H4 (cell line): ENCODE results near the gene CMSS1. TPM values are rescaled to one million over a fixed set of nuclear protein-coding genes. Genes with fewer than 3 reads are reported as not detected.

ENCODE experiments used
- DNase-seq: peaks from one replicate; pipeline ENCODE4 v3.0.0-alpha.2; 2015; ENCODE audit warnings: low spot score
- total RNA-seq: library from RNA; depleted of rRNA; stranded (reverse); fragments of >200 nt; shearing (Covaris generic); gene quantifications from 2 replicates; pipeline ENCODE4 v1.2.3, GENCODE V29; 2014

The CMSS1 gene
- total RNA-seq, 1 experiment from 2014 or later, result 39.3 TPM

DNA sequence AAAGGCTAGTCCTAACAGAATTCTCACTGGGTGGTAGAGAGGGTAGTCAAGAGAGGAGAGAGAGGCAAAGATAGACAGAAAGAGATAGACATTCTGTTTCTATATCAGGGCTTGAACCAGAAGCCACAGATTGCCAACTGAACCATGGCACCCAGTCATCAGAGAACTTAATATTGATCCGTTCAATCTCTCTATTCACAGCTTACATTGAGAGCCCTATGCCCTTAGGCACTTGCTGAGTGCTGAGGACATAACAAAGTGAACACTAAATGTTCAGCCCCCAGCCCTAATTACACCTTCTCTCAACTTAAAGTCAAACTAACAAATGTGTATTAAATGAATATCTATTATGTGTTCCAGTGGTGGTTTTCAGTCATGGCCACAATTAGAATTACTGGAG, 172.5 kb downstream of the CMSS1 start:
- DNase-seq, result no peak

DNA sequence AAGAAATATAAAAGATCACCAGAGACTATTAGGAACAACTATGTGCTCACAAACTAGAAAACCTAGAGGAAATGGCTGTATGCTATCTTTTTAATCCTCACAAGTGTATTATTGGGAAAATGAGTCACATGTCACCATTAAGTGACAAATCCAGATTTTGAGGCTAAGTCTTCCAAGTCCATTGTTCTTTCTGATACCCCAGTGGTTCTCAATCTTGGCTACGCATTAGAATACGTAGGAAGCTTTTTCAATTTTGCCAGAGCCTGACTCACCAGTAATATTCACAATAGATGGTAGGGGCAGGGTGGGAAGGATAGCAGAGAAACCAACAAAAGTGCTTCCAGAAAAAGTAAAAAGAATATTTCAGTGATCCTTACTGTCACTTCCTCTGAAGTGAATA, 179.6 kb downstream of the CMSS1 start:
- no peak for DNase-seq

DNA sequence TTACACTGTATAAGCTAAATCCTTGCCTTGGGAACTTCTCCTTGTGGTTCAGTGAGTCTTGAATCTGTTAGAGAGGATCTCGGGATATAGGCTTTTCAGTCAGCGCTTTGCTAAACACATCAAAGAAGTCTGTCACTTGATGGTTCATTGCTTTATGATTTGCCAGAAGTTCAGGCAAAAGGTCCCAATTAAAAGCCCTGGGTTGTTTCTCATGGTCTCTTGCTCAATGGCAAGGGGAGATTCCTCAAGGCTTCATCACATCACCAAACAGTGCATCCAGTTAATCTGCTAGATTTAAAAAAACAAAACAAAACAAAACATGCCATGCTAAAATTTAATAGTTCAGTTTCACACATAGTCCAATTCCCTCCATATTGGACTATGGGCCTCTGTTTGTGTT, 181.9 kb downstream of the CMSS1 start:
- no peak for DNase-seq

- DNase-seq, result no peak
Observed at GRCh38 chr3:100001083-100001482, 183.4 kb downstream of the CMSS1 start.

DNA sequence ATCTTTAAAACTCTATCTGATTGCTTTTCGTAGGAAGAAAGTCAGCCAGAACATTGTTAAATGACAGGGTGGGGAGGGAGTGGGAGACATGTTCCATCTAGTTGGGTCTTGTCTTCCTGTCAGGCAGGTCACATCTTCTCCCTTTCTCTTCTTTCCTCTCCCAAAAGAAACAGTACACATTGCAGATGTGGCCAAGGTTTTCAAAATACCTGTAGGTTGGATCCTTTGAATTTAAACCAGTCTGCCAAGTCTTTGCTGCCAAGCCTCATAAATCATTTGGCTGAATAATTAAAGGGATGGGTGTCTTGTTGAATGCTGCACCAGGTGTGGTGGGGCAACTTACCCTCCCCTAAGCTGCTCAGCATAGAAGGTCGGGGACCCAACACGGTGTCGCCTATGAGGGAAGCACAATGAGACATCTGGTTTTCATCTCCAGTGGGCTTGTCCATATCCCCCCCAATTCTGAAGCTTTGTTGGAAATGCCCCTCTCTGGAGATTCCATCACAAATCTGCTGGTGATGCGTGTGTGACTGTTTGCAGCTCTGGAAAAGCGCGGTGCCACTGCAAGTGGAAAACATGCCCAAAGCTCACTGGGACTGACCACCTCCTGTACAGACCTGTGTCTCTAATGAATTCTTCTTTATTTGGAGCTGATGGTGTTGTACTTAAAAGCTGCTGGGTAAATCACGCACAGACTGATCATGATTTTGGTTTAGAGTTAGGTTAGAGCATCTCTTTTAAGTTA, 184.0 kb downstream of the CMSS1 start:
- DNase-seq, result no peak

DNA sequence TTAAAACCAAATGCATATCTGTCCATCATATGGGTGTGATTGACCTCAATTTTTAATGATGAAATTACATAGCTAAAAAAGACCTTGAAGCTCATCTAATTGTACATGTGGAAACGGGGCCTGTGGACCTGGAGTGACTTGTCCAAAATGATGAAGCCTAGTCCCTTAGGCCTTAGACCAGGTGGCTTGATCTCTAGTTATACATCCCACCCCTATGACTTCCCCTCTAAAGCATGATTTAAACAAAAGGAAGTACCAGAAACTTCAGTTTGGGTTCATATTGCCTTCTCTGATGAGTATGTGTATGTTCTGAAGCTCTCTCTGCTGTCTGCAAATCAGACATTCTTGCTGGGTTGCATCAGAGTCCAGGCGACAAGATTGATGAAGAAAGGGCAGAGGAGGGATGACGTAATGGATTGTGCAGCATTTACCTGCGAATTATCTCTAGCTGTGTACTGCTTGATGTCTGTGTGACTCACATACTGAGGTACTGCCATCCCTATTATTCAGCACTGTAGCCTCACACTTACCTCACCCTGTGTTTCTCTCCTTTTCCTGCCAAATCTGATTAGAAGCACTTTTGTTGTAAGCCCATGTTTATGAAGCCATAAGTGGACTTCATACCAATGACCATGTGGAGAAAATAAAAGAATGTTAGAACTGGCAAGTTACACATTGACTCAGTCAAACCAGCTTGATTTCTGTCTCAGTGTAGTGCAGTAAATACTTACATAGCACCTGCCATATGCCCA, 185.1 kb downstream of the CMSS1 start:
- peak; percentile 72 for DNase-seq

DNA sequence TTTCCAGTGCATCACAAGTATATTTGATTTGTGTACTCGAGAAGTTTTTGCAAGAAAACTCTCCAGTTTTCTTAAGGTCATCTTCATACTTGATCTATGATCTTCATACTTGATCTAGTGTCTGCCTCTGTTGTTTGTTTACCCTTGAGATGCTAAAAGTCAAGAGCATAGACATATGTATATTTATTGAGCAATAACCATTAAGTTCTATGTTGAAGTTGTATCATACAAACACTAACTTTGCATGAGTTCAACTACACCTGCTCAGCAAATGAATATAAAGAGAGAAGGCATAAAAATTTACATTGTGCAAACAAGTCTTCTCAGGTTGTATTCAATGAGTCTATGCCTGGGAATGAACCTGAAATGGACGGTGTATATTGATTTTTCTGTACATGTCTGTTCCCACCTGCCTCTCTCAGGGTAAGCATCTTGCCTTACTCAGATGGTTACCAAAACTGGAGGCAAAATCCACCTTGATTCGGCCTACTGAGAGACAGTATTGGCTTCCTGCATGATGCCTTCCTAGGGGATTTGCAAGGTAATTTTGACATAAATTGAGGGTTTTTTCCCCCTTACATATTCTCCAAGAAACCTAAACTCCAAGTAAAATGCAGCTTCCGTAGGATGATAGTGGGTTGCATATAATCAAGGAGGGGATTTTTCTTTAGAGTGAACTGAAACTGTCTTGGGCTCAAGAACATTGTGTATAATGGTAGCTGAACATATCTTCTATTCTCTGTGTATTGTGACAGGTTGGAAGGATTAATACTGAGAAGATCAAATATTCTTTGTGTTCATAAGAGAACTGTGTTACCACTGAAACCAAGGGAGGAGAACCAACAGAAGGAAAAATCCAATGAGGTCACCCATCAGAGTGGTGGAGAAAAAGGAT, 186.2 kb downstream of the CMSS1 start:
- no peak for DNase-seq

GRCh38 chr3:100004931-100005330, 187.3 kb downstream of the CMSS1 start:
- DNase-seq, result no peak

DNA sequence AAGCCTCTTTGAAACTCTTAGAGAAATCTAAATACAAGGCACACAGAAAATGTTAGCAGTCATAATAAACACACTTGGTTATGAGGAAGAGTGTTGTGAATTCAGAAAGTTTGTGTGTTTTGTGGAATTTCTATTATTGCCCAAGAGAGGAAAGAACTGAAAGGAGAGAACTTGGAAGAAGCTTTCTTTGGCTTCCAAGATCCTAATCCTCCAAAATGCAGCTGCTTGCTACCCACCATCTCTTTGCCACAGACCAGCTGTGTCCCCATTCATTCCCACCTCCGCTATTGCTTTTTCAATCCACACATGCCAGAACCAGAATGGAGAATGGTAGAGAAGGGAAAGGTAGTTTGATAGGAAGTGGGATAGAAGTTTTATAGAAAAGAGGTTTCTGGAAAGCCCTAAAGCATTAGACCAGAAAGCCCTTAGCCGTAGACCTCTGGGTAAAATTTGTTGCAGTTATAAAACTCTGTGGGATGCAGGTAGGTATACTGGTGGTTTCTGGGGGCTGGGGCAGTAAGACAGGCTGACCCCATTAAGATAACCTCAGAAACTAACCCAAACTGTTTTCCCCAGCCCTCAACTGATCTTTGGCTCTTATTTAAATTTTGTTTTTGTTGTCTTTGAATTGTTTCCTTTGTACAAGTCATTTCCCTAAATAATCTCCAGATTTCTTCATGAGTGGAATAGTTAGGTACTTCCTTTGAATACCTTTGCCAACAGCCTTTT, 188.2 kb downstream of the CMSS1 start:
- DNase-seq, result no peak

GRCh38 chr3:100006570-100007271, 189.1 kb downstream of the CMSS1 start:
- peak; percentile 22 for DNase-seq

DNA sequence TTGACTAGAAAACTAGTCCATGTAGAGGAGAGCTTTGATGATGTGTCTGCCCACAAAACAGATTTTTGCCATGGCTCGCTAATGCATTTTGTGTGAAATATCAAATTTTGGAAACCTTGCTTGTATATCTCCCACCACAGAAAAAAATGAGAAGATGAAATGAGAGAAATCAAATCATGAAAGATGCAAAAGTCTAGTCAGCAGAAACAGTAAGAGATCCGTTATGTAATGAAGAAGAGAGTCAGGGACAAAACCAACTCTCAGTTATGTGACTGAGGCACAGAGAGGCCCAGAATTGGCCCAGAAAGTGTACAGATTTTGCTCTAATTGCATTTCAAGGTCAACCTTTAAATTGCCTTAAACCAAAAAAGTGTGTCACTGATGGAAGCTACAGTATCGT, 189.7 kb downstream of the CMSS1 start:
- DNase-seq, result no peak

- DNase-seq, result no peak
Observed at GRCh38 chr3:100008081-100008698, 190.5 kb downstream of the CMSS1 start.

DNA sequence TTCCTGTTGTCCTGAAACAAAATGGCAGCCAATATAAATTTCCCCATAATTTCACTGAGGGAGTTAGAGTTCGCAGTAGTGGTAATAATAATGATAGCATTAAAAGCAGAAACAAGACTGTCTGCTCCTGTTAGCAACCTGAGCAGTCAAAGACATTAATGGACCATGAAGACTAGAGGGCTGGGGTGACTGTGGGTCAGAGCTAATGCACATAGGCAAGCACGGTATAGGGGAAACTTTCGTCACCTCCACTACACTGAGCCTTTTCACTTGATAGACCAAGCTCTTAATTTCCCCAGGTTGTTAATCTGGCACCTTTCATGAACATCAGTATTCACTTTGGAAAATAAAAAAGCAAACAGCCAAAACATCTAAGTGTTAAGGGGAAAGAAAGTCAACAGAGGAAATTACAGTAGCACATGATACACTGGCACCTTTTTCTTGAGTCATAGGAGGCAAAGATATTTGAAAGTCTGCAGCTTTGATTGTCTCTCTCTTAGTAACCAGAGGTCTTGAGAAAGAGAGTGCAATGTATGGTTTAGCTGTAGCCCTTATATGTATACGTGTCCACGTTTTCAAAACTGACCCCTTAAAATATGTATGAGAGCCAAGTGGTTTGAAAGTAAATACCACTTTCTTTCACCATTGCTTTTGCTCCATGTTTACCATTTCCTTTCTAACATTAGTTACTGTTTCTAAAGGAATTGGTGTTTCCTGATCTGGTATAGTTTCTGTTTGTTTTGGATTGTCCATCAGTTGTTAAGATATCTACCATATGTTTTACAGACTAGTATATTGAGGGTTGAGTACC, 191.8 kb downstream of the CMSS1 start:
- DNase-seq, result no peak

DNA sequence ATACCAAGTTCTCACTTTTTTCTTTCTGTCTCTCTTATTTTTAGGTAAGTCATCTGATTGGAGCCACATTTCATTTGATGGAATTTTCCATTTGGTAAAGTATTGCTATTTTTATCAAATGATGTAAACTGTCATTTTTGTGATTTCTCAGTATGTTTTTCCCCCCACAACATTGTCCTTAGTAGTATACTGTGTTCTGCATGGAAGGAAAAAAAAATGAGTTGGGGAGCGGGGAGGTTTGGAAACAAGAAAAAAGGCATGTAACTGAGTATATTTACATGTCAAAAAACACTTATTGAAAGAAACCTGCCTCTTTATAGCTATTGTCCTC, 192.4 kb downstream of the CMSS1 start:
- DNase-seq, result no peak

- no peak for DNase-seq
Observed at GRCh38 chr3:100018806-100019205, 201.1 kb downstream of the CMSS1 start.

- no peak for DNase-seq
Observed at GRCh38 chr3:100019719-100020118, 202.1 kb downstream of the CMSS1 start.

DNA sequence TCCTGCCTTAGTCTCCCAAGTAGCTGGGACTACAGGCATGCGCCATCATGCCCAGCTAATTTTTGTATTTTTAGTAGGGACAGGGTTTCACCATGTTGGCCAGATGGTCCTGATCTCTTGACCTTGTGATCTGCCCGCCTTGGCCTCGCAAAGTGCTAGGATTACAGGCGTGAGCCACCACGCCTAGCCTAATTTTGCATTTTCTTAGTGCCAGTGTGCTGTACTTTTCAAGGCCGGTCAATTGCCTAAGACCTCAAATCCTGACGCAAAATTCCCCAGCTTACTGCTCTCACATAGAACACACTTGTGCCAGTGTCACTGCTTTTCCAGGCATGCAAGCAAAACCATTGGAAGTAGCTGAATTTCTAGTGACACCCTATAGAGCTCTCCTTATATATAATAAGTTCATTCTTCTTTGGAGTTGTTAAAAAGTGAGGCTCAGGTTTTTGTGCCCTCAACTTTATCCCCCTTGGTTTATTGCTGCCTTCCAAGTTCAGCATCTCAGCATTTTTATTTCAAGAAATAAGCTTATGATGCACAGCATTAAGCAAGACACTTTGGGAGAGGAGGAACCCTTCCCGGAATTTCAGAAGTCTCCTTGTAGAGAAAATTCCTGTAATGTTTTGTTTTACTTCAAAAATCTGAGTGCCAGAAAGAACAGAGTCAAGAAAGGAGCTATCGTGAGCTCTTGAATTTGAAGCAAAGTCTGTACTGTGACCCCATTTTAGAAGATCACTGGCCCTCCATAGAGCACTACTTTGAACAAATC, 203.4 kb downstream of the CMSS1 start:
- no peak for DNase-seq

DNA sequence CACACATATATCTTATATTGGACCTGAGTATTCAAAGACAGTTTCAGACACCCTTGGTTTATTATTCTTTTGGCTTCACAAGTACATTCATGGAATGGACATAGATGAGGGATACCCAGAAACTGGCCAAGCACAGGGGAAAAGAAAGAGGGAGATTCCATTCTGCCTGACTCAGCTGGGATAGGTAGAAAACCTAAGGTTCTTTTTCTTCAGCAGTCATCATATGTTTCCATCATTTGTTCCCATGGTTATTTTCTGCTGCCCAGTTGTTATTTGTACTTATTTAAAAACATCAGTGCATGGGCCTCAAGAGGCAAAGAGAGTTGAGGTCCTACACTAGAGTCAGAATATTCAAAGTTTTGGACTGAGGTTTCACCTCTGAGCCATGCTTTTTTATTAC, 204.8 kb downstream of the CMSS1 start:
- no peak for DNase-seq

- DNase-seq, result no peak
Observed at GRCh38 chr3:100023150-100023549, 205.5 kb downstream of the CMSS1 start.
